GM12891 (cell line): ENCODE measurements around the gene LGI2.
"Not testable (repeated sequence)": the region's sequence is repeated elsewhere in the genome, so short reads cannot be mapped to it uniquely, and the experiment has no call there.

Experiments used
- DNase-seq: peaks from one replicate; pipeline ENCODE4 v3.0.0; 2011; ENCODE audit warnings: low spot score; ENCODE audit not compliant: insufficient read length
- FAIRE-seq: peaks from 2 replicates; lab custom pipeline; 2011; peaks lifted over from hg19 to GRCh38; lab: Jason Lieb, UNC
- PAX5 ChIP-seq: IDR thresholded peaks from 2 replicates; pipeline ENCODE4 v1.6.1; 2011; ENCODE audit warnings: low read length, moderate library complexity, mild to moderate bottlenecking; ENCODE audit not compliant: insufficient read depth, severe bottlenecking
- POLR2A ChIP-seq: IDR thresholded peaks from 2 replicates; pipeline ENCODE4 v1.6.1; 2011; ENCODE audit warnings: low read depth, low read length, control low read depth
- POLR2AphosphoS5 ChIP-seq: IDR thresholded peaks from 2 replicates; pipeline ENCODE4 v1.6.1; 2011; ENCODE audit warnings: low read depth, low read length, control low read depth
- POU2F2 ChIP-seq: IDR thresholded peaks from 2 replicates; pipeline ENCODE4 v1.6.1; 2011; ENCODE audit warnings: low read depth, mild to moderate bottlenecking, control low read depth, low read length, moderate library complexity
- SPI1 ChIP-seq: IDR thresholded peaks from 2 replicates; pipeline ENCODE4 v1.6.1; 2011; ENCODE audit warnings: low read depth, low read length, control low read depth
- TAF1 ChIP-seq: IDR thresholded peaks from 2 replicates; pipeline ENCODE4 v1.6.1; 2011; ENCODE audit warnings: low read depth, low read length, control low read depth

The LGI2 gene

DNA sequence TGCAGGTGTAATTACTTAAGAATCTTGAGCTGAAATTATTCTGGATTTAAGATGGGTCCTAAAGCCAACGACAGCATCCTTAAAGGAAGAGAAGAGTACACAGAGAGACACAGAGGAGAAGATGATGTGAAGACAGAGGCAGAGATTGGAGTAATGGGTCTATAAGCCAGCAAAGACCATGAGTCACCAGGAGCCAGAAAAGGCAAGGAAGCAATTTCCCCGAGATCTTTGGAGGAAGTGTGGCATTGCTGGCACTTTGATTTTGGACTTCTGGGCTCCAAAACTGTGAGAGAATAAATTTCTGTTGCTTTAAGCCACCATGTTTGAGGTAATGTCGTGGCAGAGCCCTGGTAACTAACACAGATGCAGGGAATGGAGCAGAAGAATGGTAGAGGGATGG lies 32.4 kb upstream of the LGI2 start:
- TF ChIP-seq POLR2AphosphoS5 (no peak), POLR2A (no peak), PAX5 (no peak), SPI1 (no peak), TAF1 (no peak), POU2F2 (no peak)

DNA sequence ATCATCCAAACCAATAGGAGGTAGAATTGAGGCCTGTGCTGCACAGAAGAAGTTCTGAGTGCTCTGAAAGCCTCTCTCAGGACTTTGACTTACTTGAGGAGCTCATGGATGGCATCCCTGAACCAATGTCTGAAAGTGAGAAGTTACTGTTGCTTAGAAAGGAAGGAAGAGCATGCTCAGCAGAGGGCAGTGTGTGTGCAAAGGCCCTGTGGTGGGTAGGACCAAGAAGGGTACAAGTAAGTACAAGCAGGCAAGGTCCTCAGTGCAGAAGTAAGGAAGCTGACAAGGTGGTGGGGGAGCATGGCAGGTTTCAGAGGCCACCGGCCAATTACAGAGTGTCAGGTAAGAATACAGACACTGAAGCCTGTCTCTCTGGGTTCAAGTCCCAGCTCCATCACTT lies 31.4 kb upstream of the LGI2 start:
- DNase-seq (no peak), FAIRE-seq (no peak)
- no peak for TF ChIP-seq POLR2AphosphoS5
- no peak for TF ChIP-seq POLR2A
- no peak for TF ChIP-seq PAX5
- no peak for TF ChIP-seq POU2F2
- no peak for TF ChIP-seq TAF1
- no peak for TF ChIP-seq SPI1

More for the DNA sequence above, 32.4 kb upstream of the LGI2 start:
- FAIRE-seq (no peak), DNase-seq (no peak)

DNA sequence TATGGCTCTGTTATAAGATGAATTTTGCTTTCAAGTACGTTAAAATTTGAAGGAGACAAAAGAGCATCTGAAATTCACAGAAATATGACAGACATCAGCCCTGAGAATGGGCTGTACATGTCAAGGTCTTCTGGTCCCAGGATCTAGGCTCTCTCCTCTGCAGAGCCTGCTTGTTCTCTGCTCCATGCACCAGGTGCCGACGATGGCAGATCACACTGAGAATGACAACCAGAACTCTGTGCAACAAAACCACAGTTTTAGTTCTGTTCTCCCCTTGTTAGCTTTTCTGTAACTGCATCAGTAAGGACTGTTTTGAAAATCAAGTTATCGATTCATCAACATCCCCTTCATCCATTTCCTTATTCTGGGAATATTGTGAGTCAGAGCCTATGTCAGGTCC lies 30.9 kb upstream of the LGI2 start:
- FAIRE-seq (no peak), DNase-seq (no peak)
- no peak for TF ChIP-seq POLR2A
- TF ChIP-seq POU2F2, result no peak
- TF ChIP-seq SPI1, result no peak
- no peak for TF ChIP-seq TAF1
- TF ChIP-seq POLR2AphosphoS5, result no peak

DNA sequence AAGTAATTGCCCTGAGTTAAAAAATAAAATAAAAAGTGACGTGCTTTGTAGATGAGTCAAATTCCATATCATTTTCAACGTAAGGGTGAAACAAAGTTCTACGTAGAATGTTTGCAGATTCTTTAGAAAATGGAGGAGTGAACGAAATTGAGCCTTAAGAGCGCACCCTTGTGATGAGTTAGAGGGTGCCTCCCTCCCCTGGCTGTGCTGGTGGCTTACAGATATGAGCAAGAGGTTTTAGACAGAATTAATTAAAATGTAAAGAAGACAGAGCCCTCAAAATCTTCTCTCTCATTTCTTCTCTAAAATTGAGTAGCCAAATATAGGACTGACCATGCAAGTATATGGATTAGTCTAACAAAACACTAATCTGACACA lies 30.2 kb upstream of the LGI2 start:
- no peak for DNase-seq
- FAIRE-seq, result no peak
- TF ChIP-seq POLR2A, result no peak
- TF ChIP-seq POLR2AphosphoS5, result no peak
- no peak for TF ChIP-seq POU2F2
- TF ChIP-seq SPI1, result no peak

DNA sequence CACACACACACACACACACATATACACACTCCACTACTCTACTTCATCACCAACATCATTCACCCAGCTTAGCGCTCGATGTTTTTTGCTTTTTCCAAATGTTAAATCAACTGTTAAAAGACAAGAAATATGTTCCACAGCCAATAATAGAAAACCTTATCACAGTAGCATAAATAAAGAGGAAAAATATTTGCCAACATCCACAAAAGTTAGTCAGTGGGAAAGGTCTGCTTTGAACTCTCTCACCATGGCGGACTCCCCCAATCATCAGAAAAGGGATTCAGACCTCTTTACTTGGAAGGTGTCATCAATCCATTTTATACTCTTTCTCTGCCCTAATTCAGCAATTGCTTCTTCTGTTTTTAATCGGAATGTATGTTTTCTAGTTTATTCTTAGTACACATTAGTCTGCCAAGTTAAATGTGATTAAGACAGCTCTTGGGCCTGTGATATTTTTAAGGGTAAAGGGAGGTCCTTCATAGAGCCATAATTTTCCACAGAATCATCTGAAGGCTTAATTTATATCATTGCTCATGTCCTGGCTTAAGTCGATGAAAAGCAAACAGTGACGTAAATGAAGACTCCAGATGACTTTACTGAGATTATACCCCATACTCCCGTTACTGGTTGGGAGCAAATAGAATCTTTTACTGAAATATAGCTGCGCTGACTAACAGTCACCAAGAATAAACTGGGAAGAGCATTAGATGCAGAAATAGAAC lies 29.7 kb upstream of the LGI2 start:
- FAIRE-seq (no peak), DNase-seq (no peak)
- TF ChIP-seq SPI1, result no peak
- TF ChIP-seq POLR2A, result no peak
- TF ChIP-seq POLR2AphosphoS5, result no peak
- no peak for TF ChIP-seq POU2F2
- TF ChIP-seq TAF1, result no peak
- TF ChIP-seq PAX5, result no peak

DNA sequence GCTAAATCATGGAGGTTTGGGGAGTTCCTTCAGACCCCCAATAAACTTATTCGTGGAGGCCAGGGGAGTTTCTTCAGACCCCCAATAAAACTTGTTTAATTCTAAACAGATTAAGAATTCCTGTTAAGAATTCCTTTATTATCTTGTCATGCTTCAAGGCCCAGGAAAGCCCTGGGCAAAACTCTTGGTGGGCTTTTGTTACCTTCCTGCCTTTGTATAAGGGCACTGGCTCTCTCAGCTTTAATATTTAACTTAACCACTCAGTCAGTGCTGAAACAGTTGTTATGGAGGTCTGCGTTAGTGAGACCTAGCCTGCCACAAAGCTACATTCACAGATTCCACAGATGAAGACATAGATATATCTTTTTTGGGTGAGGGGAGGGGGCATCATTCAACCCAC lies 29.0 kb upstream of the LGI2 start:
- FAIRE-seq (no peak), DNase-seq (no peak)
- TF ChIP-seq PAX5 (no peak), TAF1 (no peak), POU2F2 (no peak), POLR2AphosphoS5 (no peak), SPI1 (no peak), POLR2A (no peak)

DNA sequence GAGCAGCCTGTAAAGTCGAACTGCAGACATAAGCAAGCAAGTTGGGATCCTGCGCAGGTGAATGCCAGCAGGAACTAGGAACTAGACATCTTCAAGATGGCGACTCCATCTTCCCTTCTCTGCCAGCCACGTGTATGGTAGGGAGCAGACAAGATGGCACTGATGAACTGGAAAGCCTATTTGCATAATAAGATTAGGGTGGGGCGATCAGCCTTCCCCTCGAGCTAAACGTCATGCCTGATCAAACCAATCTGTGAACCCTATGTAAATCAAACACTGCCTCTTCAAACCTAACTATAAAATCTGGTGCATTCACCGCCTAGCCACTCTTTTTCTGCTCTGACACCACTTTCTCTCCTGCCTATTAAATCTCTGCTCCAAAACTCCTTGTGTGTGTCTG lies 28.1 kb upstream of the LGI2 start:
- DNase-seq, result no peak
- TF ChIP-seq TAF1, result no peak
- TF ChIP-seq POLR2A, result no peak
- TF ChIP-seq SPI1, result no peak
- no peak for TF ChIP-seq POLR2AphosphoS5
- TF ChIP-seq POU2F2, result no peak
- no peak for TF ChIP-seq PAX5
- no peak for FAIRE-seq

DNA sequence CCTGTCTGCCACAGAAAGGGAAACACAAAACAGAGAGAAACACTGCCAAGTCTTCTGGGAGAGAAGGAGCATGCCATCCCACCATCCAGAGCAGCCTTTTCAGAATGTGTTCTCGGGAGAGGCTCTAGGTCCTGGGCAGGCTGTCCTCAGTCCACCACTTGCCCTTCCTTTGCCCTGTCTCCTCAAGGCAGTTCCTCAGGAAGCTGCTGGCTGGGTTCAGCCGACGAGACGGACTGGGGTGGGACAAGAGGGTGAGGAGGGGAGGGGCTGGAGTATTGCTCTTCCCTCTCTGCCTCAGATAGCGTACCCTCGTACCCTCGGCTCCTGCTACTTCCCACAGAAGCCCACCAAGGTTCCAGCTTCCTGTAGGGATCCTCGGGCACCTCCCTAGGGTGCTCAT lies 26.6 kb upstream of the LGI2 start:
- FAIRE-seq, result no peak
- TF ChIP-seq POU2F2, result no peak
- no peak for TF ChIP-seq PAX5
- TF ChIP-seq TAF1, result no peak
- no peak for TF ChIP-seq SPI1
- no peak for TF ChIP-seq POLR2A
- TF ChIP-seq POLR2AphosphoS5, result no peak
- no peak for DNase-seq

DNA sequence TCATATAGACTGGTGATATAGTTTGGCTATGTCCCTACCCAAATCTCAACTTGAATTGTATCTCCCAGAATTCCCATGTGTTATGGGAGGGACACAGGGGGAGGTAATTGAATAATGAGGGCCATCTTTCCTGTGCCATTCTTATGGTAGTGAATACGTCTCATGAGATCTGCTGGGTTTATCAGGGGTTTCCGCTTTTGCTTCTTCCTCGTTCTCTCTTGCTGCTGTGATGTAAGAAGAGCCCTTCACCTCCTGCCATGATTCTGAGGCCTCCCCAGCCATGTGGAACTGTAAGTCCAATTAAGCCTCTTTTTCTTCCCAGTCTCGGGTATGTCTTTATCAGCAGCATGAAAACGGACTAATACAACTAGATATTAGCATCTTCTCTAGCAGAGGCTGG lies 21.3 kb upstream of the LGI2 start:
- not testable (repeated sequence) for FAIRE-seq, DNase-seq

DNA sequence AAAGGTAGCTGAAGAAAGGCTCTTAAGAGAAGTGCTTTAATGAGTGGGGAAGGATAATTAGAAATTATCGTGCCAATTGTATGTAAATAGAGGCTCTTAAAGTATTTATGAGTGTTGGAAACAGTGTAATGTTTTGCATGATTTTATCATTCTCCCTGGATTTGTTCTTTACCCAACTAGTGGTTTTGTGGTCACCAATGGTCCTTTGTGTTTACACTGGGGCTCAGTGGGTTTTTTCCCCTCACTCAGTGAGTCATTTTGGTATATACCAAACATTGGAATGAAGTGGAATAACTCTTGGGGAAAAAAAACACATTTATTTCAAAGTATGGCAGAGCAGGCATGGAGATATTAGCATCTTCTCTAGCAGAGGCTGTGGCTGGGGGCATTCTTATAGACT lies 20.8 kb upstream of the LGI2 start:
- FAIRE-seq, result no peak
- no peak for DNase-seq
- TF ChIP-seq POU2F2, result no peak
- no peak for TF ChIP-seq PAX5
- no peak for TF ChIP-seq SPI1
- TF ChIP-seq POLR2A, result no peak
- TF ChIP-seq TAF1, result no peak
- TF ChIP-seq POLR2AphosphoS5, result no peak

DNA sequence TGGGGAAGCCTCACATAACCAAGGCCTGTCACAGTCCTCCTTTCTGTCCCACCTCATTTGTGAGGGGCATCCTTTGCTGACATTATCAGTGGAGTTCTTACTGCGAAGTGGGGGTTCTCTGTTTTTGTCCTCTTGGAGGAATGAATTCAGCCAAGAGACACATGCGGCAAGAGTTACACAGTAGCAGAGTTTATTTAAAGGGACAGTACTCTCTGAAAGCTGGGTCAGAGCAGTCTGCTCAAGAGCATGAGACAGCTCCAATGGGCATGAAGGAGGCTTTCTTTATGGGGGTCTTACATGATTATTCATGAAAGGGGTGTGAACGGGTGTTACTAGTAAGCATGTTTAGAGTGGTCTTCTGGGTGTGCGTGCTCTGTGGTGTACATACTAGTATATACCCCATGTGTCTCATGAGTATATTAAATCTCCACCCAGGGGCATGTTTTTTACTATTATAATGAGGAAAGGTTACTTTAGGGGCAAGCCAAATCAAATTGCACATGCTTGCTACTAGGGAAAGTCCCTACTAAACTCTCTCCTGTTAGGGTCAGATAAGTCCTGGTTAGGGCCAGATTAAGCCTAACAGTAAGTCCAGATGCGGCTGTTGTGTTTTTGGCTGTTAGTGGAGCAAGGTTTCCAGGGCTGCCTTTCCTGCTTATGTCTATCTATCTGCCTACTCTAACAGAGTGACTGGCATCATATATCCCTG lies 19.8 kb upstream of the LGI2 start:
- no peak for TF ChIP-seq POU2F2
- no peak for TF ChIP-seq TAF1
- TF ChIP-seq SPI1, result no peak
- TF ChIP-seq POLR2AphosphoS5, result no peak
- no peak for TF ChIP-seq PAX5
- no peak for TF ChIP-seq POLR2A
- DNase-seq (no peak), FAIRE-seq (no peak)
